HepG2 (cell line): ENCODE results near the gene UBE2H. TPM values are rescaled to one million over a fixed set of nuclear protein-coding genes. Genes with fewer than 3 reads are reported as not detected.
"Not testable (repeated sequence)": the region's sequence is repeated elsewhere in the genome, so short reads cannot be mapped to it uniquely, and the experiment has no call there.

Source experiments
- ATAC-seq: fragments of 200-7000 bp; cut with Tn5 transposase; 3 replicates; pipeline ENCODE4 v1.9.1; 2020; ENCODE audit warnings: mild to moderate bottlenecking, moderate library complexity
- BruUV-seq: library from RNA; stranded (reverse); fragments of 400-500 nt; replicated peaks from 2 replicates; lab custom pipeline; 2021; lab: Mats Ljungman, UMichigan
- CTCF ChIA-PET: fragments of 300-600 bp; formaldehyde crosslinking; extraction: SDS; loops from one replicate; lab custom pipeline; 2021; ENCODE audit warnings: low total read pairs, inconsistent platforms, low intra/inter-chr PET ratio; lab: Yijun Ruan, JAX
- POLR2A ChIA-PET: fragments of 350-600 bp; sonication (Branson Sonifier 250); formaldehyde crosslinking; loops from one replicate; lab custom pipeline; 2020; ENCODE audit warnings: antibody characterized with exemption, inconsistent platforms; lab: Yijun Ruan, JAX
- DNase-seq: peaks from one replicate; pipeline ENCODE4 v3.0.0-alpha.2; 2015; ENCODE audit warnings: low spot score
- FAIRE-seq: peaks from 3 replicates; lab custom pipeline; 2011; peaks lifted over from hg19 to GRCh38; lab: Jason Lieb, UNC
- H2AFZ ChIP-seq: one replicate; pipeline ENCODE4 v1.6.1; 2011; ENCODE audit warnings: low read length, inconsistent platforms
- H3K27ac ChIP-seq: fragments of 300-600 bp; 3 replicates; pipeline ENCODE4 v1.8.0; 2011; ENCODE audit warnings: mixed run types, mild to moderate bottlenecking, mixed read lengths, low read length, inconsistent platforms; ENCODE audit not compliant: insufficient read depth; ENCODE audit errors: extremely low read length
- H3K27me3 ChIP-seq, 2 experiments: fragments of 200-600 bp in 1 of 2; 2 replicates in 1 of 2; 3 replicates in 1 of 2; pipeline versions ENCODE4 v1.6.0 to v1.8.0; 2011; ENCODE audit warnings: low read length in 2 of 2, mild to moderate bottlenecking in 2 of 2, moderate library complexity in 2 of 2, inconsistent platforms in 1 of 2; ENCODE audit not compliant: insufficient read depth in 2 of 2, control insufficient read depth in 1 of 2
- H3K36me3 ChIP-seq, 2 experiments: fragments of 200-600 bp in 1 of 2; replicated peaks in 1 of 2; 2 replicates in 1 of 2; 3 replicates in 1 of 2; pipeline versions ENCODE4 v1.5.1 to v1.8.0; 2011; ENCODE audit warnings: low read length in 2 of 2, inconsistent platforms in 1 of 2; ENCODE audit not compliant: insufficient read depth in 2 of 2, control insufficient read depth in 1 of 2
- H3K4me1 ChIP-seq: 2 replicates; pipeline ENCODE4 v1.5.1; 2012; ENCODE audit warnings: low read length, inconsistent platforms; ENCODE audit not compliant: insufficient read depth
- H3K4me2 ChIP-seq: 2 replicates; pipeline ENCODE4 v1.6.0; 2011; ENCODE audit warnings: low read depth, low read length, inconsistent platforms
- H3K4me3 ChIP-seq, 3 experiments: fragments of 200-600 bp in 1 of 3; sonication (generic), shearing (Covaris generic) in 1 of 3; replicated peaks in 1 of 3; 2 replicates each; pipeline ENCODE4 v1.5.1; 2011 to 2016; ENCODE audit warnings: low read length in 3 of 3, inconsistent platforms in 2 of 3, low read depth in 2 of 3, mild to moderate bottlenecking in 2 of 3, control low read depth in 1 of 3, mixed read lengths in 1 of 3; ENCODE audit not compliant: insufficient read depth in 1 of 3
- H3K79me2 ChIP-seq: one replicate; pipeline ENCODE4 v1.6.1; 2011; ENCODE audit warnings: low read length, inconsistent platforms; ENCODE audit not compliant: insufficient read depth
- H3K9ac ChIP-seq: 2 replicates; pipeline ENCODE4 v1.6.0; 2011; ENCODE audit warnings: mild to moderate bottlenecking, low read depth, low read length, inconsistent platforms; ENCODE audit not compliant: insufficient read depth
- H3K9me3 ChIP-seq: 2 replicates; pipeline ENCODE4 v1.5.1; 2012; ENCODE audit warnings: mild to moderate bottlenecking, low read length
- H4K20me1 ChIP-seq: 2 replicates; pipeline ENCODE4 v1.6.0; 2011; ENCODE audit warnings: inconsistent platforms, mild to moderate bottlenecking, low read length, moderate library complexity; ENCODE audit not compliant: insufficient read depth
- HDAC2 ChIP-seq: sonication (generic); formaldehyde crosslinking; IDR thresholded peaks from 2 replicates; pipeline ENCODE4 v1.4.0; 2020; ENCODE audit warnings: missing genetic modification reagents
- WGBS: methylation state at CpG from one replicate; pipeline ENCODE4 v1.1.6; 2017; ENCODE audit warnings: low lambda C conversion rate; 5-methylcytosine and 5-hydroxymethylcytosine counted together
- in situ Hi-C: cut with HindIII; loops from 2 replicates; pipeline ENCODE4 v1.10.0; 2017; ENCODE audit warnings: low pct_unique_long_range_greater_than_20kb; ENCODE audit not compliant: extremely low pct_ligation_motif_present
- intact Hi-C: fragments of 100-400 bp; cut with micrococcal nuclease; formaldehyde crosslinking; loops from one replicate; pipeline ENCODE4 v1.10.0; 2022; ENCODE audit not compliant: unreplicated experiment
- polyA plus RNA-seq, 8 experiments: library from polyadenylated mRNA; depleted of rRNA in 3 of 8; stranded (reverse) in 7 of 8; unstranded in 1 of 8; fragments of >200 nt; fragmentation: Illumina TruSeq in 4 of 8; extraction: Trizol in 4 of 8; gene quantifications; 2 replicates each; pipeline versions ENCODE4 v1.2.1 to v1.2.3, GENCODE V29; 2011 to 2016; ENCODE audit warnings: low read depth in 4 of 8, missing spikeins in 1 of 8, mixed read lengths in 1 of 8; ENCODE audit not compliant: insufficient read depth in 1 of 8
- total RNA-seq, 5 experiments: library from RNA; depleted of rRNA; stranded (reverse); fragments of >200 nt; fragmentation: Illumina TruSeq; extraction: Trizol; gene quantifications; 2 replicates each; pipeline ENCODE4 v1.2.3, GENCODE V29; 2016; ENCODE audit warnings: low read depth in 1 of 5
- TF ChIP-seq, protein P1 (sequence below): sonication (generic); formaldehyde crosslinking; IDR thresholded peaks from 2 replicates; pipeline ENCODE4 v1.9.0; 2021; ENCODE audit warnings: mild to moderate bottlenecking, missing genetic modification reagents
- TF ChIP-seq, protein P2 (sequence below): sonication (generic); formaldehyde crosslinking; IDR thresholded peaks from 2 replicates; pipeline ENCODE4 v1.5.1; 2020; ENCODE audit warnings: mild to moderate bottlenecking, missing genetic modification reagents
- TF ChIP-seq, protein P3 (sequence below): IDR thresholded peaks from 2 replicates; pipeline ENCODE4 v1.6.1; 2018; ENCODE audit warnings: missing genetic modification reagents
- TF ChIP-seq, protein P4 (sequence below): IDR thresholded peaks from 2 replicates; pipeline ENCODE4 v1.6.1; 2012; ENCODE audit warnings: low read depth, low read length, improper control_type of control experiment

UBE2H gene
- total and polyA plus RNA-seq, 2 of the 13 experiments (the other 11 are each of a cell fraction or from before 2014, with no cell fraction given): 15.5 to 40.1 TPM

DNA sequence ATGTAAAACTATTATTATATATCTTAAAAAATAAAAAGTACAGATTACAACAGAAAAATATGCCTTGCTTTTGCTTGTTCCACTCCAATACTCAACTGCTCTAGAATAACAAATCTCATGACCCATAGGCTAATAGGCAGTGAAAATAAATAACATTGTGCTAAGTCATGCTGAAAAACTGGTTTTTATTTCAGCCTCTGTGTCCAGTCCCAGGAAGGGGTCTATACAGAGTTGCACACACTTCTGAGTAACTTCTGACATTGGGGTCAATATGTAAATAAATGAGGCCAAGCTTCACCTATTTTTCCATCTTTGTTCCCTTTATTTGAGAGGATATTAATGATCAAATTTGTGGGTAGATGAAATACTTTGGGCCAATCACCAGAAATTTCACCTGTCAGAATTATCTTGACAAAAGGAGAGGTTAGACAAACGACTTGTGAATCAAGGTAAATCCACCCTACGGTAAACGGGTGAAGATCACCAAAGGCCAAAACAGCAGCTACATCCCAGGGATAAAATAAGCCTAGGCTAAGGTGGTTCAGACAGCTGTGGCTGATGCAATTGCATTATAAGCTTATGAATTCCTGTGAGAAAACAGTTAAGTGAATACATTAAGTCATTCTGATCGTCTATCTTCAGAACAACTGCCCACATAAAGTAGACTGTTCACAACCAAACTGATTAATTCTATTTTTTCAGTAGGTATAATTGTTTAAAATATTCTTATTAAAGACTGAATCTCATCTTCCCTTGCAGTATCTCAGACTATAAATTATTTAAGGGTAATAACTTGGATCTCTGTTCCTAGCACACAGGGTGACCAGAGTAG, 87.5 kb downstream of the UBE2H start (continued):
- TF ChIP-seq, protein P1, sequence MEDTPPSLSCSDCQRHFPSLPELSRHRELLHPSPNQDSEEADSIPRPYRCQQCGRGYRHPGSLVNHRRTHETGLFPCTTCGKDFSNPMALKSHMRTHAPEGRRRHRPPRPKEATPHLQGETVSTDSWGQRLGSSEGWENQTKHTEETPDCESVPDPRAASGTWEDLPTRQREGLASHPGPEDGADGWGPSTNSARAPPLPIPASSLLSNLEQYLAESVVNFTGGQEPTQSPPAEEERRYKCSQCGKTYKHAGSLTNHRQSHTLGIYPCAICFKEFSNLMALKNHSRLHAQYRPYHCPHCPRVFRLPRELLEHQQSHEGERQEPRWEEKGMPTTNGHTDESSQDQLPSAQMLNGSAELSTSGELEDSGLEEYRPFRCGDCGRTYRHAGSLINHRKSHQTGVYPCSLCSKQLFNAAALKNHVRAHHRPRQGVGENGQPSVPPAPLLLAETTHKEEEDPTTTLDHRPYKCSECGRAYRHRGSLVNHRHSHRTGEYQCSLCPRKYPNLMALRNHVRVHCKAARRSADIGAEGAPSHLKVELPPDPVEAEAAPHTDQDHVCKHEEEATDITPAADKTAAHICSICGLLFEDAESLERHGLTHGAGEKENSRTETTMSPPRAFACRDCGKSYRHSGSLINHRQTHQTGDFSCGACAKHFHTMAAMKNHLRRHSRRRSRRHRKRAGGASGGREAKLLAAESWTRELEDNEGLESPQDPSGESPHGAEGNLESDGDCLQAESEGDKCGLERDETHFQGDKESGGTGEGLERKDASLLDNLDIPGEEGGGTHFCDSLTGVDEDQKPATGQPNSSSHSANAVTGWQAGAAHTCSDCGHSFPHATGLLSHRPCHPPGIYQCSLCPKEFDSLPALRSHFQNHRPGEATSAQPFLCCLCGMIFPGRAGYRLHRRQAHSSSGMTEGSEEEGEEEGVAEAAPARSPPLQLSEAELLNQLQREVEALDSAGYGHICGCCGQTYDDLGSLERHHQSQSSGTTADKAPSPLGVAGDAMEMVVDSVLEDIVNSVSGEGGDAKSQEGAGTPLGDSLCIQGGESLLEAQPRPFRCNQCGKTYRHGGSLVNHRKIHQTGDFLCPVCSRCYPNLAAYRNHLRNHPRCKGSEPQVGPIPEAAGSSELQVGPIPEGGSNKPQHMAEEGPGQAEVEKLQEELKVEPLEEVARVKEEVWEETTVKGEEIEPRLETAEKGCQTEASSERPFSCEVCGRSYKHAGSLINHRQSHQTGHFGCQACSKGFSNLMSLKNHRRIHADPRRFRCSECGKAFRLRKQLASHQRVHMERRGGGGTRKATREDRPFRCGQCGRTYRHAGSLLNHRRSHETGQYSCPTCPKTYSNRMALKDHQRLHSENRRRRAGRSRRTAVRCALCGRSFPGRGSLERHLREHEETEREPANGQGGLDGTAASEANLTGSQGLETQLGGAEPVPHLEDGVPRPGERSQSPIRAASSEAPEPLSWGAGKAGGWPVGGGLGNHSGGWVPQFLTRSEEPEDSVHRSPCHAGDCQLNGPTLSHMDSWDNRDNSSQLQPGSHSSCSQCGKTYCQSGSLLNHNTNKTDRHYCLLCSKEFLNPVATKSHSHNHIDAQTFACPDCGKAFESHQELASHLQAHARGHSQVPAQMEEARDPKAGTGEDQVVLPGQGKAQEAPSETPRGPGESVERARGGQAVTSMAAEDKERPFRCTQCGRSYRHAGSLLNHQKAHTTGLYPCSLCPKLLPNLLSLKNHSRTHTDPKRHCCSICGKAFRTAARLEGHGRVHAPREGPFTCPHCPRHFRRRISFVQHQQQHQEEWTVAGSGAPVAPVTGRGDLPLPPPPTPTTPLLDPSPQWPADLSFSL (CRISPR knock-in tag): no peak
- TF ChIP-seq, protein P2, sequence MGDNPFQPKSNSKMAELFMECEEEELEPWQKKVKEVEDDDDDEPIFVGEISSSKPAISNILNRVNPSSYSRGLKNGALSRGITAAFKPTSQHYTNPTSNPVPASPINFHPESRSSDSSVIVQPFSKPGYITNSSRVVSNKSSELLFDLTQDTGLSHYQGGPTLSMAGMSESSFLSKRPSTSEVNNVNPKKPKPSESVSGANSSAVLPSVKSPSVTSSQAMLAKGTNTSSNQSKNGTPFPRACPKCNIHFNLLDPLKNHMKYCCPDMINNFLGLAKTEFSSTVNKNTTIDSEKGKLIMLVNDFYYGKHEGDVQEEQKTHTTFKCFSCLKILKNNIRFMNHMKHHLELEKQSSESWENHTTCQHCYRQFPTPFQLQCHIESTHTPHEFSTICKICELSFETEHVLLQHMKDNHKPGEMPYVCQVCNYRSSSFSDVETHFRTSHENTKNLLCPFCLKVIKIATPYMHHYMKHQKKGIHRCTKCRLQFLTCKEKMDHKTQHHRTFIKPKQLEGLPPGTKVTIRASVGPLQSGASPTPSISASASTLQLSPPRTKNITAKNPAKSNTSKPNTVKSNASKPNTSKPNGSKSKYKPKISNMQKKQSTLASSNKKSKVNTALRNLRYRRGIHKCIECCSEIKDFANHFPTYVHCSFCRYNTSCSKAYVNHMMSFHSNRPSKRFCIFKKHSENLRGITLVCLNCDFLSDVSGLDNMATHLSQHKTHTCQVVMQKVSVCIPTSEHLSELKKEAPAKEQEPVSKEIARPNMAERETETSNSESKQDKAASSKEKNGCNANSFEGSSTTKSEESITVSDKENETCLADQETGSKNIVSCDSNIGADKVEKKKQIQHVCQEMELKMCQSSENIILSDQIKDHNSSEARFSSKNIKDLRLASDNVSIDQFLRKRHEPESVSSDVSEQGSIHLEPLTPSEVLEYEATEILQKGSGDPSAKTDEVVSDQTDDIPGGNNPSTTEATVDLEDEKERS (CRISPR knock-in tag): no peak
- TF ChIP-seq, protein P3, sequence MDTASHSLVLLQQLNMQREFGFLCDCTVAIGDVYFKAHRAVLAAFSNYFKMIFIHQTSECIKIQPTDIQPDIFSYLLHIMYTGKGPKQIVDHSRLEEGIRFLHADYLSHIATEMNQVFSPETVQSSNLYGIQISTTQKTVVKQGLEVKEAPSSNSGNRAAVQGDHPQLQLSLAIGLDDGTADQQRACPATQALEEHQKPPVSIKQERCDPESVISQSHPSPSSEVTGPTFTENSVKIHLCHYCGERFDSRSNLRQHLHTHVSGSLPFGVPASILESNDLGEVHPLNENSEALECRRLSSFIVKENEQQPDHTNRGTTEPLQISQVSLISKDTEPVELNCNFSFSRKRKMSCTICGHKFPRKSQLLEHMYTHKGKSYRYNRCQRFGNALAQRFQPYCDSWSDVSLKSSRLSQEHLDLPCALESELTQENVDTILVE (CRISPR knock-in tag): no peak
- TF ChIP-seq, protein P4, sequence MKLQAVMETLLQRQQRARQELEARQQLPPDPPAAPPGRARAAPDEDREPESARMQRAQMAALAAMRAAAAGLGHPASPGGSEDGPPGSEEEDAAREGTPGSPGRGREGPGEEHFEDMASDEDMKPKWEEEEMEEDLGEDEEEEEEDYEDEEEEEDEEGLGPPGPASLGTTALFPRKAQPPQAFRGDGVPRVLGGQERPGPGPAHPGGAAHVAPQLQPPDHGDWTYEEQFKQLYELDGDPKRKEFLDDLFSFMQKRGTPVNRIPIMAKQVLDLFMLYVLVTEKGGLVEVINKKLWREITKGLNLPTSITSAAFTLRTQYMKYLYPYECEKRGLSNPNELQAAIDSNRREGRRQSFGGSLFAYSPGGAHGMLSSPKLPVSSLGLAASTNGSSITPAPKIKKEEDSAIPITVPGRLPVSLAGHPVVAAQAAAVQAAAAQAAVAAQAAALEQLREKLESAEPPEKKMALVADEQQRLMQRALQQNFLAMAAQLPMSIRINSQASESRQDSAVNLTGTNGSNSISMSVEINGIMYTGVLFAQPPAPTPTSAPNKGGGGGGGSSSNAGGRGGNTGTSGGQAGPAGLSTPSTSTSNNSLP: no peak
- no peak for TF ChIP-seq HDAC2 (CRISPR knock-in tag)

DNA sequence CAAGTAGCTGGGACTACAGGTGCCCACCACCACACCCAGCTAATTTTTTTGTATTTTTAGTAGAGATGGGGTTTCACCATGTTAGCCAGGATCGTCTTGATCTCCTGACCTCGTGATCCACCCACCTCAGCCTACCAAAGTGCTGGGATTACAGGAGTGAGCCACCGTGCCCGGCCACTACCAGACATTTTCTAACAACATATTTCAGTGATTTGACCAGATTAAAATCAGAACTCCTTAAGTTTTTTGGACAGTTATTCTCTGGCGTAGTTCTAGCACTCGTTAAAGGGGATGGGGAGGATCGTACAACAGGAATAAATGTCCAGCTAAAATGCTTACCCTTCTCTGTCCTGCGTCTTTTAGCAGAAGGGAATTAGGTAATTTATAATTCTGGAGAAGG, 88.1 kb downstream of the UBE2H start:
- FAIRE-seq, CTCF ChIA-PET, POLR2A ChIA-PET: not testable (repeated sequence)

More for the DNA sequence above, 88.1 kb downstream of the UBE2H start:
- ATAC-seq, H3K4me2 ChIP-seq, H3K27me3 ChIP-seq, H3K4me1 ChIP-seq, H3K4me3 ChIP-seq, intact Hi-C loops, BruUV-seq, H2AFZ ChIP-seq, H3K79me2 ChIP-seq, H3K9ac ChIP-seq, in situ Hi-C loops, DNase-seq, H3K36me3 ChIP-seq, H3K27ac ChIP-seq, H3K9me3 ChIP-seq: not testable (repeated sequence)
- peaks cover 21% of the 10 kb centered on the region; the same call in 1 of the 2 replicates for H4K20me1 ChIP-seq
- WGBS: 99% methylated on average over 8 of the region's 8 CpGs
